ENCODE measurements around the gene DPP10.

DPP10 gene

DNA sequence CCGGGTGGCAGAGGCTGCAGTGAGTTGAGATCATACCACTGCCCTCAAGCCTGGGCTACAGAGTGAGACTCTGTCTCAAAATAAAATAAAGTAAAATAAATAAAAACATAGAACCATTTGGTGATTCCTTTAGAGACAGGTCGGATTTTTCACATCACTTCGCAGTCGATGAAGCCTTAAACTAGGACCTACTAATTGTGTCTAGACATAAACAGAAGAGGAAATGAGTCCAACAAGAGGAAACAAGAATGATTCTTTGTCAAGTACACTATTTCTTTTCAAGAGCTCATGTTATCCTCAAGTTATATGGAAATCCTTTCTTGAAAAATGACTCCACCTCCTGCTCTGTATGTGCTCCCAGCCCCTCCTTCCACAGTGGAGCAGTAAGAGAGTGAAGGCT, 758.9 kb downstream of the DPP10 start:
- no peak overlapping the region for H3K4me2 ChIP-seq (ENCODE audit: low read depth, low read length, poor library complexity, severe bottlenecking)
- no peaks in the 10 kb centered on the region for H4K20me1 ChIP-seq (ENCODE audit: insufficient read depth, low read length, poor library complexity, severe bottlenecking)
- TF ChIP-seq EZH2phosphoT487 (IDR thresholded peaks at IDR 0.05; ENCODE audit: borderline replicate concordance), result no peak
- TF ChIP-seq, protein P1, sequence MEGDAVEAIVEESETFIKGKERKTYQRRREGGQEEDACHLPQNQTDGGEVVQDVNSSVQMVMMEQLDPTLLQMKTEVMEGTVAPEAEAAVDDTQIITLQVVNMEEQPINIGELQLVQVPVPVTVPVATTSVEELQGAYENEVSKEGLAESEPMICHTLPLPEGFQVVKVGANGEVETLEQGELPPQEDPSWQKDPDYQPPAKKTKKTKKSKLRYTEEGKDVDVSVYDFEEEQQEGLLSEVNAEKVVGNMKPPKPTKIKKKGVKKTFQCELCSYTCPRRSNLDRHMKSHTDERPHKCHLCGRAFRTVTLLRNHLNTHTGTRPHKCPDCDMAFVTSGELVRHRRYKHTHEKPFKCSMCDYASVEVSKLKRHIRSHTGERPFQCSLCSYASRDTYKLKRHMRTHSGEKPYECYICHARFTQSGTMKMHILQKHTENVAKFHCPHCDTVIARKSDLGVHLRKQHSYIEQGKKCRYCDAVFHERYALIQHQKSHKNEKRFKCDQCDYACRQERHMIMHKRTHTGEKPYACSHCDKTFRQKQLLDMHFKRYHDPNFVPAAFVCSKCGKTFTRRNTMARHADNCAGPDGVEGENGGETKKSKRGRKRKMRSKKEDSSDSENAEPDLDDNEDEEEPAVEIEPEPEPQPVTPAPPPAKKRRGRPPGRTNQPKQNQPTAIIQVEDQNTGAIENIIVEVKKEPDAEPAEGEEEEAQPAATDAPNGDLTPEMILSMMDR (conservative IDR thresholded peaks at IDR 0.05; ENCODE audit: low read length), result no peak
- no peaks in the 10 kb centered on the region for H3K9me3 ChIP-seq (ENCODE audit: insufficient read depth, low read depth, low read length)
- no peaks in the 10 kb centered on the region for H3K4me1 ChIP-seq (ENCODE audit: insufficient read depth, low read length, poor library complexity, severe bottlenecking)
- H3K27me3 ChIP-seq (ENCODE audit: insufficient read depth, low read length, poor library complexity, severe bottlenecking), result no peaks in the 10 kb centered on the region
- H3F3A ChIP-seq (ENCODE audit: low read depth), result no peaks in the 10 kb centered on the region
- H3K9ac ChIP-seq (ENCODE audit: low read depth, low read length, poor library complexity, severe bottlenecking), result no peak overlapping the region
- H2AFZ ChIP-seq (ENCODE audit: low read length), result no peak overlapping the region
- no peak overlapping the region for H3K4me3 ChIP-seq (ENCODE audit: low read length, poor library complexity, severe bottlenecking)
- no peaks in the 10 kb centered on the region for H3K79me2 ChIP-seq (ENCODE audit: insufficient read depth, low read length)
- H3K36me3 ChIP-seq (ENCODE audit: insufficient read depth, low read length), result no peaks in the 10 kb centered on the region
- no peaks in the 10 kb centered on the region for H3K9me2 ChIP-seq (replicated peaks; ENCODE audit: low read depth, low read length)

GRCh38 chr2:115208493-115209164, 766.2 kb downstream of the DPP10 start:
- H3F3A ChIP-seq (ENCODE audit: low read depth), result no peaks in the 10 kb centered on the region
- no peaks in the 10 kb centered on the region for H3K9me2 ChIP-seq (replicated peaks; ENCODE audit: low read depth, low read length)
- no peak for TF ChIP-seq EZH2phosphoT487 (IDR thresholded peaks at IDR 0.05; ENCODE audit: borderline replicate concordance)
- TF ChIP-seq, protein P1 (conservative IDR thresholded peaks at IDR 0.05; ENCODE audit: low read length), result no peak
- H3K4me3 ChIP-seq (ENCODE audit: low read length, poor library complexity, severe bottlenecking), result no peak overlapping the region
- H4K20me1 ChIP-seq (ENCODE audit: insufficient read depth, low read length, poor library complexity, severe bottlenecking), result no peaks in the 10 kb centered on the region
- no peaks in the 10 kb centered on the region for H3K36me3 ChIP-seq (ENCODE audit: insufficient read depth, low read length)
- no peak overlapping the region for H3K9ac ChIP-seq (ENCODE audit: low read depth, low read length, poor library complexity, severe bottlenecking)
- no peak overlapping the region for H2AFZ ChIP-seq (ENCODE audit: low read length)
- H3K9me3 ChIP-seq (ENCODE audit: insufficient read depth, low read depth, low read length), result no peaks in the 10 kb centered on the region
- H3K27me3 ChIP-seq (ENCODE audit: insufficient read depth, low read length, poor library complexity, severe bottlenecking), result no peaks in the 10 kb centered on the region
- H3K79me2 ChIP-seq (ENCODE audit: insufficient read depth, low read length), result no peaks in the 10 kb centered on the region
- H3K4me1 ChIP-seq (ENCODE audit: insufficient read depth, low read length, poor library complexity, severe bottlenecking), result no peaks in the 10 kb centered on the region
- no peak overlapping the region for H3K4me2 ChIP-seq (ENCODE audit: low read depth, low read length, poor library complexity, severe bottlenecking)

GRCh38 chr2:115214050-115214449, 771.6 kb downstream of the DPP10 start:
- Histone ChIP-seq H3K9me2 (replicated peaks; ENCODE audit: low read depth, low read length) (no peaks in the 10 kb centered on the region), H3K27me3 (ENCODE audit: insufficient read depth, low read length, poor library complexity, severe bottlenecking) (no peaks in the 10 kb centered on the region), H3K4me1 (ENCODE audit: insufficient read depth, low read length, poor library complexity, severe bottlenecking) (no peaks in the 10 kb centered on the region), H3K36me3 (ENCODE audit: insufficient read depth, low read length) (no peaks in the 10 kb centered on the region), H4K20me1 (ENCODE audit: insufficient read depth, low read length, poor library complexity, severe bottlenecking) (no peaks in the 10 kb centered on the region), H3F3A (ENCODE audit: low read depth) (no peaks in the 10 kb centered on the region), H2AFZ (ENCODE audit: low read length) (no peak overlapping the region), H3K79me2 (ENCODE audit: insufficient read depth, low read length) (no peaks in the 10 kb centered on the region), H3K4me2 (ENCODE audit: low read depth, low read length, poor library complexity, severe bottlenecking) (no peak overlapping the region), H3K9me3 (ENCODE audit: insufficient read depth, low read depth, low read length) (no peaks in the 10 kb centered on the region), H3K4me3 (ENCODE audit: low read length, poor library complexity, severe bottlenecking) (no peak overlapping the region), H3K9ac (ENCODE audit: low read depth, low read length, poor library complexity, severe bottlenecking) (no peak overlapping the region)
- no peak for TF ChIP-seq EZH2phosphoT487 (IDR thresholded peaks at IDR 0.05; ENCODE audit: borderline replicate concordance)
- TF ChIP-seq, protein P1 (conservative IDR thresholded peaks at IDR 0.05; ENCODE audit: low read length), result no peak
